ENCODE measurements around the gene SLC2A10.

Gene SLC2A10

GRCh38 chr20:46725186-46726165, 16.0 kb downstream of the SLC2A10 start:
- DNase-seq (ENCODE audit: low read depth, low spot score), result no peak

GRCh38 chr20:46731770-46732169, 22.3 kb downstream of the SLC2A10 start:
- DNase-seq (ENCODE audit: low read depth, low spot score), result no peak

GRCh38 chr20:46735436-46735835, 26.0 kb downstream of the SLC2A10 start:
- no peak for DNase-seq (ENCODE audit: low read depth, low spot score)

- no peak for DNase-seq (ENCODE audit: low read depth, low spot score)
Observed at GRCh38 chr20:46739431-46740213, 30.2 kb downstream of the SLC2A10 start.

GRCh38 chr20:46740214-46740609, 30.8 kb downstream of the SLC2A10 start:
- no peak for DNase-seq (ENCODE audit: low read depth, low spot score)

GRCh38 chr20:46741924-46742668, 32.6 kb downstream of the SLC2A10 start:
- DNase-seq (ENCODE audit: low read depth, low spot score), result no peak

GRCh38 chr20:46742669-46743045, 33.2 kb downstream of the SLC2A10 start:
- no peak for DNase-seq (ENCODE audit: low read depth, low spot score)

- DNase-seq (ENCODE audit: low read depth, low spot score), result no peak
Observed at GRCh38 chr20:46743088-46743487, 33.6 kb downstream of the SLC2A10 start.

- peak; percentile 38 for DNase-seq (ENCODE audit: low read depth, low spot score)
Observed at GRCh38 chr20:46746956-46747526, 37.6 kb downstream of the SLC2A10 start.

- no peak for DNase-seq (ENCODE audit: low read depth, low spot score)
Observed at GRCh38 chr20:46749147-46749546, 39.7 kb downstream of the SLC2A10 start.

GRCh38 chr20:46751856-46752255, 42.4 kb downstream of the SLC2A10 start:
- no peak for DNase-seq (ENCODE audit: low read depth, low spot score)

- DNase-seq (ENCODE audit: low read depth, low spot score), result peak; percentile 76
Observed at GRCh38 chr20:46752728-46753127, 43.3 kb downstream of the SLC2A10 start.

- no peak for DNase-seq (ENCODE audit: low read depth, low spot score)
Observed at GRCh38 chr20:46755483-46756413, 46.3 kb downstream of the SLC2A10 start.

- no peak for DNase-seq (ENCODE audit: low read depth, low spot score)
Observed at GRCh38 chr20:46756419-46756818, 47.0 kb downstream of the SLC2A10 start.

- no peak for DNase-seq (ENCODE audit: low read depth, low spot score)
Observed at GRCh38 chr20:46757135-46757534, 47.7 kb downstream of the SLC2A10 start.

- DNase-seq (ENCODE audit: low read depth, low spot score), result peak; percentile 74
Observed at GRCh38 chr20:46757754-46758678, 48.6 kb downstream of the SLC2A10 start.

GRCh38 chr20:46758929-46759669, 49.6 kb downstream of the SLC2A10 start:
- no peak for DNase-seq (ENCODE audit: low read depth, low spot score)

GRCh38 chr20:46761566-46761965, 52.1 kb downstream of the SLC2A10 start:
- DNase-seq (ENCODE audit: low read depth, low spot score), result no peak

- DNase-seq (ENCODE audit: low read depth, low spot score), result no peak
Observed at GRCh38 chr20:46764068-46764467, 54.6 kb downstream of the SLC2A10 start.
